ENCODE results near the gene IRF4. TPM values are rescaled to one million over a fixed set of nuclear protein-coding genes. Genes with fewer than 3 reads are reported as not detected.

IRF4 gene
- total RNA-seq, 1 experiment from 2014 or later = 0.15 TPM

GRCh38 chr6:455835-456234, 64.3 kb downstream of the IRF4 start:
- Histone ChIP-seq H4K20me1 (ENCODE audit: low read length) (no peaks in the 10 kb centered on the region), H2AFZ (ENCODE audit: low read length) (no peak overlapping the region), H3K4me1 (ENCODE audit: insufficient read depth, low read length) (peaks cover 6% of the 10 kb centered on the region; the same call in 1 of the 2 replicates), H3K9me3 (ENCODE audit: low read length) (no peaks in the 10 kb centered on the region), H3K4me2 (ENCODE audit: low read length) (no peak overlapping the region), H3K9me2 (replicated peaks; ENCODE audit: low read length) (no peaks in the 10 kb centered on the region), H3K4me3 (ENCODE audit: low read length) (no peak overlapping the region), H3F3A (ENCODE audit: low read length, unreplicated experiment) (no peaks in the 10 kb centered on the region), H3K36me3 (ENCODE audit: low read depth, low read length) (no peaks in the 10 kb centered on the region), H3K27me3 (ENCODE audit: low read length) (peaks cover 8% of the 10 kb centered on the region; the same call in 1 of the 2 replicates), H3K79me2 (ENCODE audit: low read length) (no peaks in the 10 kb centered on the region), H3K9ac (ENCODE audit: low read length) (no peak overlapping the region), H3K27ac (ENCODE audit: low read length) (no peak overlapping the region)
- TF ChIP-seq EZH2 (IDR thresholded peaks at IDR 0.05; ENCODE audit: low read length, unreplicated experiment) = no peak
- TF ChIP-seq EZH2phosphoT487 (IDR thresholded peaks at IDR 0.05; ENCODE audit: borderline replicate concordance, low read length) = no peak
- no peak for TF ChIP-seq CTCF (conservative IDR thresholded peaks at IDR 0.05; ENCODE audit: low read depth, low read length)
- DNase-seq (no peak), ATAC-seq (no peak)
- ChIA-PET POLR2A (ENCODE audit: unreplicated experiment) (no interaction called here), CTCF (no interaction called here)
- no TSS peak for BruUV-seq (replicated peaks)
- intact Hi-C loops (cut with micrococcal nuclease) = no loop called here

DNA sequence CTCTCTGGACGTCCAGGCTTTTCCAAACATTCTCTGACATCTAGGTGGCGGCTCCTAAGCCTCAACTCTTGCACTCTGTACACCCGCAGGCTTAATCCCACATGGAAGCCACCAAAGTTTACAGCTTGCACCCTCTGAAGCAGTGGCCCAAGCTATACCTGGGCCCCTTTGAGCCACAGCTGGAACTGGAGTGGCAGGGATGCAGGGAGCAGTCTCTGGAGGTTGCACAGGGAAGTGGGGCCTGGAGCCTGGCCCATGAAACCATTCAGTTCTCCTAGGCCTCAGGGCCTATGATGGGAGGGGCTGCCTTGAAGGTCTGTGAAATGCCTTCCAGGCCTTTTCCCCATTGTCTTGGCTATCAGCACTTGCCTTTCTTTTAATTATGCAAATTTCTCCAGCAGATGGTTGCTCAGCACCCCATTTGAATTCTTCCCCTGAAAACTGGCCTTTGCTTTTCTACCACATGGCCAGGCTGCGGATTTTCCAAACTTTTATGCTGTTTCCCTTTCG, 64.9 kb downstream of the IRF4 start:
- no peak for ATAC-seq
- no peaks in the 10 kb centered on the region for H3K9me3 ChIP-seq (ENCODE audit: low read length)
- H3K27ac ChIP-seq (ENCODE audit: low read length) = no peak overlapping the region
- H3K4me3 ChIP-seq (ENCODE audit: low read length) = no peak overlapping the region
- no peaks in the 10 kb centered on the region for H3K79me2 ChIP-seq (ENCODE audit: low read length)
- ChIA-PET POLR2A (ENCODE audit: unreplicated experiment) (no interaction called here), CTCF (no interaction called here)
- no peaks in the 10 kb centered on the region for H3K9me2 ChIP-seq (replicated peaks; ENCODE audit: low read length)
- no peaks in the 10 kb centered on the region for H3K36me3 ChIP-seq (ENCODE audit: low read depth, low read length)
- no peak overlapping the region for H2AFZ ChIP-seq (ENCODE audit: low read length)
- peaks cover 6% of the 10 kb centered on the region; the same call in 1 of the 2 replicates for H3K4me1 ChIP-seq (ENCODE audit: insufficient read depth, low read length)
- H3K4me2 ChIP-seq (ENCODE audit: low read length) = no peak overlapping the region
- no TSS peak for BruUV-seq (replicated peaks)
- no peak for TF ChIP-seq EZH2phosphoT487 (IDR thresholded peaks at IDR 0.05; ENCODE audit: borderline replicate concordance, low read length)
- TF ChIP-seq EZH2 (IDR thresholded peaks at IDR 0.05; ENCODE audit: low read length, unreplicated experiment) = no peak
- no peak for TF ChIP-seq CTCF (conservative IDR thresholded peaks at IDR 0.05; ENCODE audit: low read depth, low read length)
- DNase-seq = no peak
- no peaks in the 10 kb centered on the region for H3F3A ChIP-seq (ENCODE audit: low read length, unreplicated experiment)
- no peak overlapping the region for H3K9ac ChIP-seq (ENCODE audit: low read length)
- intact Hi-C loops (cut with micrococcal nuclease) = no loop called here
- H4K20me1 ChIP-seq (ENCODE audit: low read length) = no peaks in the 10 kb centered on the region
- H3K27me3 ChIP-seq (ENCODE audit: low read length) = peaks cover 13% of the 10 kb centered on the region; the same call in 1 of the 2 replicates

GRCh38 chr6:456887-457286, 65.3 kb downstream of the IRF4 start:
- ChIA-PET POLR2A (ENCODE audit: unreplicated experiment) (no interaction called here), CTCF (no interaction called here)
- H3K27ac ChIP-seq (ENCODE audit: low read length) = no peak overlapping the region
- H4K20me1 ChIP-seq (ENCODE audit: low read length) = no peaks in the 10 kb centered on the region
- intact Hi-C loops (cut with micrococcal nuclease) = no loop called here
- no peak for TF ChIP-seq CTCF (conservative IDR thresholded peaks at IDR 0.05; ENCODE audit: low read depth, low read length)
- DNase-seq (no peak), ATAC-seq (no peak)
- H3F3A ChIP-seq (ENCODE audit: low read length, unreplicated experiment) = no peaks in the 10 kb centered on the region
- H3K9me2 ChIP-seq (replicated peaks; ENCODE audit: low read length) = no peaks in the 10 kb centered on the region
- no peak overlapping the region for H2AFZ ChIP-seq (ENCODE audit: low read length)
- H3K4me2 ChIP-seq (ENCODE audit: low read length) = no peak overlapping the region
- H3K36me3 ChIP-seq (ENCODE audit: low read depth, low read length) = no peaks in the 10 kb centered on the region
- H3K79me2 ChIP-seq (ENCODE audit: low read length) = no peaks in the 10 kb centered on the region
- H3K4me3 ChIP-seq (ENCODE audit: low read length) = no peak overlapping the region
- H3K9me3 ChIP-seq (ENCODE audit: low read length) = no peaks in the 10 kb centered on the region
- H3K4me1 ChIP-seq (ENCODE audit: insufficient read depth, low read length) = peaks cover 6% of the 10 kb centered on the region; the same call in 1 of the 2 replicates
- H3K9ac ChIP-seq (ENCODE audit: low read length) = no peak overlapping the region
- peaks cover 17% of the 10 kb centered on the region; the same call in 1 of the 2 replicates for H3K27me3 ChIP-seq (ENCODE audit: low read length)
- BruUV-seq (replicated peaks) = no TSS peak

Other genes with a start within 250 kb of the IRF4 start
- gene DUSP22, start 99.3 kb upstream of the IRF4 start, total RNA-seq (2014; rRNA removed) = 26.3 and 37.8 TPM in 2 replicates